Activated CD8-positive, alpha-beta T cell treated with anti-CD3 and anti-CD28 coated beads, Interleukin-2, amount 10 ng/mL, durations not matched to agents 7 days and 5 days (primary cell): Measurements from ENCODE around the gene ZNF24. TPM values are rescaled to one million over a fixed set of nuclear protein-coding genes. Genes with fewer than 3 reads are reported as not detected.

Experiments
- ATAC-seq: fragments of 150-1000 bp; cut with Tn5 transposase; one replicate; pipeline ENCODE4 v1.10.0; 2021; ENCODE audit warnings: moderate library complexity
- CTCF ChIA-PET: fragments of 350-600 bp; sonication (Branson Sonifier 250); formaldehyde crosslinking; loops from one replicate; lab custom pipeline; 2021; ENCODE audit warnings: antibody characterized with exemption; lab: Charles Lee
- POLR2A ChIA-PET: fragments of 350-600 bp; sonication (Branson Sonifier 250); formaldehyde crosslinking; loops from one replicate; lab custom pipeline; 2021; ENCODE audit warnings: antibody characterized with exemption; lab: Charles Lee
- DNase-seq: peaks from one replicate; pipeline ENCODE4 v3.0.0-alpha.2; 2020
- H3K27ac Mint-ChIP-seq: one replicate; pipeline ENCODE4 v1.8.0; 2021; ENCODE audit warnings: mild to moderate bottlenecking, mixed read lengths
- H3K27me3 Mint-ChIP-seq: one replicate; pipeline ENCODE4 v1.8.0; 2021; ENCODE audit warnings: low read depth, mixed read lengths
- H3K36me3 Mint-ChIP-seq: one replicate; pipeline ENCODE4 v1.8.0; 2021; ENCODE audit warnings: low read depth, mixed read lengths
- H3K4me1 Mint-ChIP-seq: one replicate; pipeline ENCODE4 v1.8.0; 2021; ENCODE audit warnings: low read depth, mixed read lengths
- H3K4me3 Mint-ChIP-seq: one replicate; pipeline ENCODE4 v1.8.0; 2021; ENCODE audit warnings: mild to moderate bottlenecking, mixed read lengths
- H3K9me3 Mint-ChIP-seq: one replicate; pipeline ENCODE4 v1.8.0; 2022; ENCODE audit warnings: mixed read lengths; ENCODE audit not compliant: insufficient read depth
- total RNA-seq, 2 experiments: library from RNA; stranded (reverse); gene quantifications; one replicate each; pipeline ENCODE4 v1.2.3, GENCODE V29; 2021

ZNF24 gene
- total RNA-seq, 2 experiments from 2014 or later, result 48.8 to 53.2 TPM

GRCh38 chr18:35376742-35377695 lies 32.8 kb upstream of the ZNF24 start, which contains the start of gene ZNF396:
Gene ZNF396, minus strand, starts transcription at chr18:35377337. Its CDS starts 3,045 bp downstream, at chr18:35374292.
- H3K36me3 Mint-ChIP-seq, result no peaks in the 10 kb centered on the region
- H3K27ac Mint-ChIP-seq, result peak within 1 kb of the TSS; percentile 30
- ATAC-seq (peak; percentile 78), DNase-seq (peak; percentile 73)
- POLR2A ChIA-PET, result interaction anchor here (1.0 kb wide), 1 partner anchor 87 kb away, joined by 3 read pairs; the partner anchor contains the start of gene ZSCAN30
- peaks cover 17% of the 10 kb centered on the region for H3K27me3 Mint-ChIP-seq
- H3K4me3 Mint-ChIP-seq, result peak within 1 kb of the TSS; percentile 77
- H3K4me1 Mint-ChIP-seq, result peaks cover 18% of the 10 kb centered on the region
- CTCF ChIA-PET, result interaction anchor here (1.0 kb wide), 1 partner anchor 9 kb away, joined by 3 read pairs; no protein-coding TSS in a partner anchor
- H3K9me3 Mint-ChIP-seq, result no peaks in the 10 kb centered on the region

GRCh38 chr18:35376393-35376741 lies 32.1 kb upstream of the ZNF24 start:
- H3K4me1 Mint-ChIP-seq, result peaks cover 21% of the 10 kb centered on the region
- H3K4me3 Mint-ChIP-seq, result peak overlapping the region; percentile 77
- peaks cover 17% of the 10 kb centered on the region for H3K27me3 Mint-ChIP-seq
- peak; percentile 36 for DNase-seq
- no peaks in the 10 kb centered on the region for H3K9me3 Mint-ChIP-seq
- ChIA-PET CTCF (interaction anchor here (3.6 kb wide), 1 partner anchor 10 kb away, joined by 23 read pairs; no protein-coding TSS in a partner anchor), POLR2A (no interaction called here)
- no peaks in the 10 kb centered on the region for H3K36me3 Mint-ChIP-seq
- peak overlapping the region; percentile 28 for H3K27ac Mint-ChIP-seq
- peak; percentile 65 for ATAC-seq

- no peaks in the 10 kb centered on the region for H3K9me3 Mint-ChIP-seq
- peaks cover 21% of the 10 kb centered on the region for H3K4me1 Mint-ChIP-seq
- CTCF ChIA-PET, result interaction anchor here (1.4 to 3.6 kb wide), 2 partner anchors 12 to 38 kb away, joined by 3 to 23 read pairs; no protein-coding TSS in a partner anchor
These were observed 30.5 kb upstream of the ZNF24 start for GRCh38 chr18:35374708-35375107.

GRCh38 chr18:35371412-35372195 lies 27.4 kb upstream of the ZNF24 start:
- CTCF ChIA-PET, result interaction anchor here (1.5 kb wide), 1 partner anchor 15 kb away, joined by 5 read pairs; no protein-coding TSS in a partner anchor
- no peaks in the 10 kb centered on the region for H3K36me3 Mint-ChIP-seq

More at GRCh38 chr18:35374708-35375107, 30.5 kb upstream of the ZNF24 start:
- no peak overlapping the region for H3K27ac Mint-ChIP-seq
- DNase-seq (no peak), ATAC-seq (no peak)
- no peaks in the 10 kb centered on the region for H3K36me3 Mint-ChIP-seq
- peaks cover 17% of the 10 kb centered on the region for H3K27me3 Mint-ChIP-seq
- POLR2A ChIA-PET, result interaction anchor here (0.5 kb wide), 1 partner anchor 217 kb away, joined by 3 read pairs; no protein-coding TSS in a partner anchor
- H3K4me3 Mint-ChIP-seq, result no peak overlapping the region

GRCh38 chr18:35369126-35369525 lies 24.9 kb upstream of the ZNF24 start:
- Mint-ChIP-seq H3K9me3 (no peaks in the 10 kb centered on the region), H3K36me3 (no peaks in the 10 kb centered on the region), H3K4me3 (no peak overlapping the region), H3K4me1 (peaks cover 10% of the 10 kb centered on the region), H3K27ac (no peak overlapping the region), H3K27me3 (peaks cover 2% of the 10 kb centered on the region)
- ATAC-seq (no peak), DNase-seq (no peak)
- ChIA-PET POLR2A (no interaction called here), CTCF (interaction anchor here (2.4 to 3.0 kb wide), 2 partner anchors 14 to 17 kb away, joined by 6 to 10 read pairs; no protein-coding TSS in a partner anchor)

More at GRCh38 chr18:35371412-35372195, 27.4 kb upstream of the ZNF24 start:
- Mint-ChIP-seq H3K9me3 (no peaks in the 10 kb centered on the region), H3K27ac (no peak overlapping the region), H3K27me3 (no peaks in the 10 kb centered on the region), H3K4me3 (no peak overlapping the region), H3K4me1 (peaks cover 17% of the 10 kb centered on the region)
- ATAC-seq (no peak), DNase-seq (no peak)
- POLR2A ChIA-PET, result interaction anchor here (1.2 kb wide), 1 partner anchor 24 kb away, joined by 3 read pairs; no protein-coding TSS in a partner anchor

GRCh38 chr18:35368595-35368994 lies 24.4 kb upstream of the ZNF24 start:
- Mint-ChIP-seq H3K27ac (no peak overlapping the region), H3K9me3 (no peaks in the 10 kb centered on the region), H3K4me1 (peaks cover 10% of the 10 kb centered on the region), H3K27me3 (peaks cover 2% of the 10 kb centered on the region), H3K4me3 (no peak overlapping the region), H3K36me3 (no peaks in the 10 kb centered on the region)
- ChIA-PET CTCF (interaction anchor here (2.4 to 3.0 kb wide), 2 partner anchors 14 to 18 kb away, joined by 6 to 10 read pairs; no protein-coding TSS in a partner anchor), POLR2A (no interaction called here)
- ATAC-seq (no peak), DNase-seq (no peak)

GRCh38 chr18:35362531-35362930 lies 18.3 kb upstream of the ZNF24 start:
- Mint-ChIP-seq H3K9me3 (no peaks in the 10 kb centered on the region), H3K4me1 (no peaks in the 10 kb centered on the region), H3K27me3 (peaks cover 4% of the 10 kb centered on the region), H3K27ac (no peak overlapping the region), H3K36me3 (no peaks in the 10 kb centered on the region), H3K4me3 (no peak overlapping the region)
- POLR2A ChIA-PET, result no interaction called here
- DNase-seq (no peak), ATAC-seq (no peak)
- CTCF ChIA-PET, result interaction anchor here (1.2 kb wide), 1 partner anchor 131 kb away, joined by 3 read pairs; no protein-coding TSS in a partner anchor

- no peaks in the 10 kb centered on the region for H3K9me3 Mint-ChIP-seq
These were observed 17.5 kb upstream of the ZNF24 start for GRCh38 chr18:35361570-35362321.

GRCh38 chr18:35355140-35355618 lies 11.0 kb upstream of the ZNF24 start:
- ATAC-seq, result peak; percentile 96
- Mint-ChIP-seq H3K27ac (no peak overlapping the region), H3K4me1 (peaks cover 5% of the 10 kb centered on the region), H3K36me3 (peaks cover 5% of the 10 kb centered on the region), H3K4me3 (no peak overlapping the region), H3K27me3 (peaks cover 2% of the 10 kb centered on the region), H3K9me3 (peaks cover 8% of the 10 kb centered on the region)
- ChIA-PET POLR2A (interaction anchor here (1.2 kb wide), 1 partner anchor 10 kb away, joined by 8 read pairs; the partner anchor contains the start of gene ZNF24), CTCF (interaction anchor here (0.6 to 3.1 kb wide), 20 partner anchors 8 to 1423 kb away, joined by 3 to 23 read pairs (median 4); partner anchors contain the start of genes ZNF24 and ZSCAN30)
- DNase-seq, result peak; percentile 71

More at GRCh38 chr18:35361570-35362321, 17.5 kb upstream of the ZNF24 start:
- ChIA-PET CTCF (interaction anchor here (1.2 kb wide), 1 partner anchor 130 kb away, joined by 3 read pairs; no protein-coding TSS in a partner anchor), POLR2A (no interaction called here)
- Mint-ChIP-seq H3K4me1 (no peaks in the 10 kb centered on the region), H3K27ac (no peak overlapping the region), H3K36me3 (no peaks in the 10 kb centered on the region), H3K27me3 (peaks cover 4% of the 10 kb centered on the region), H3K4me3 (no peak overlapping the region)
- ATAC-seq, result no peak
- no peak for DNase-seq

- ChIA-PET CTCF (no interaction called here), POLR2A (no interaction called here)
- peaks cover 2% of the 10 kb centered on the region for H3K27me3 Mint-ChIP-seq
- no peak for ATAC-seq
- no peak overlapping the region for H3K4me3 Mint-ChIP-seq
- H3K9me3 Mint-ChIP-seq, result peaks cover 8% of the 10 kb centered on the region
- H3K27ac Mint-ChIP-seq, result no peak overlapping the region
- peaks cover 5% of the 10 kb centered on the region for H3K36me3 Mint-ChIP-seq
- DNase-seq, result no peak
- H3K4me1 Mint-ChIP-seq, result peaks cover 5% of the 10 kb centered on the region
These were observed 8.6 kb upstream of the ZNF24 start for GRCh38 chr18:35352778-35353177.
